Measurements from ENCODE around the gene CCL17. TPM values are rescaled to one million over a fixed set of nuclear protein-coding genes. Genes with fewer than 3 reads are reported as not detected.

Gene CCL17
- total RNA-seq, 2 donors from 2014 or later: not detected

DNA sequence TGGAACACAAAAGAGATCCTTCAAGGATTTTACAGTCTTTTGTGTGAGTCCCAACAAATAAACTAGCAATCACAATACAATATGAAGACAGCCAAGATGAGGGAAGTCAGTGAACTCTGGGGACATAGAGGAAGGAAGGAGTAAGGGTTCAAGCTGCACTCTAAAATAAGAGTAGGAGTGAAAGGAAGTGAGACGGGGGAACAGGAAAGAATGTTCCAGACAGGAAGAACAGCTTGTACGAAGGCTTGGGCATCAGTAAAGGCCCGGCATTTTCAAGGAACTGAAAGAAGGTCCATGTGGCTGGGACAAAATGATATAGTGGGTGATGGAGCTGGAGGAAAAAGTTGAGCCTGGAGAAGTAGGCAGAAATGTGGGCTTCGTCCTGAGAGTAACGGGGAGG lies 4.5 kb downstream of the CCL17 start:
- peak overlapping the region in 1 of 2 donors; percentile 33 for H3K27ac ChIP-seq
- TF ChIP-seq, protein P1, sequence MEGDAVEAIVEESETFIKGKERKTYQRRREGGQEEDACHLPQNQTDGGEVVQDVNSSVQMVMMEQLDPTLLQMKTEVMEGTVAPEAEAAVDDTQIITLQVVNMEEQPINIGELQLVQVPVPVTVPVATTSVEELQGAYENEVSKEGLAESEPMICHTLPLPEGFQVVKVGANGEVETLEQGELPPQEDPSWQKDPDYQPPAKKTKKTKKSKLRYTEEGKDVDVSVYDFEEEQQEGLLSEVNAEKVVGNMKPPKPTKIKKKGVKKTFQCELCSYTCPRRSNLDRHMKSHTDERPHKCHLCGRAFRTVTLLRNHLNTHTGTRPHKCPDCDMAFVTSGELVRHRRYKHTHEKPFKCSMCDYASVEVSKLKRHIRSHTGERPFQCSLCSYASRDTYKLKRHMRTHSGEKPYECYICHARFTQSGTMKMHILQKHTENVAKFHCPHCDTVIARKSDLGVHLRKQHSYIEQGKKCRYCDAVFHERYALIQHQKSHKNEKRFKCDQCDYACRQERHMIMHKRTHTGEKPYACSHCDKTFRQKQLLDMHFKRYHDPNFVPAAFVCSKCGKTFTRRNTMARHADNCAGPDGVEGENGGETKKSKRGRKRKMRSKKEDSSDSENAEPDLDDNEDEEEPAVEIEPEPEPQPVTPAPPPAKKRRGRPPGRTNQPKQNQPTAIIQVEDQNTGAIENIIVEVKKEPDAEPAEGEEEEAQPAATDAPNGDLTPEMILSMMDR (IDR thresholded peaks at IDR 0.05): no peak
- TF ChIP-seq POLR2AphosphoS5 (IDR thresholded peaks at IDR 0.05): no peak
- no peak for TF ChIP-seq POLR2A (IDR thresholded peaks at IDR 0.05)
- no peaks in the 10 kb centered on the region for H3K4me1 ChIP-seq (replicated peaks)
- intact Hi-C loops (cut with DNase I): no loop called here
- H3K36me3 ChIP-seq: no peaks in the 10 kb centered on the region
- WGBS: 70% methylated on average over 5 of the region's 5 CpGs
- no peaks in the 10 kb centered on the region for H3K9me3 ChIP-seq
- H3K4me3 ChIP-seq: no peak overlapping the region
- no peak for DNase-seq (ENCODE audit: low spot score)
- no peaks in the 10 kb centered on the region for H3K27me3 ChIP-seq (replicated peaks; ENCODE audit: insufficient read depth)

DNA sequence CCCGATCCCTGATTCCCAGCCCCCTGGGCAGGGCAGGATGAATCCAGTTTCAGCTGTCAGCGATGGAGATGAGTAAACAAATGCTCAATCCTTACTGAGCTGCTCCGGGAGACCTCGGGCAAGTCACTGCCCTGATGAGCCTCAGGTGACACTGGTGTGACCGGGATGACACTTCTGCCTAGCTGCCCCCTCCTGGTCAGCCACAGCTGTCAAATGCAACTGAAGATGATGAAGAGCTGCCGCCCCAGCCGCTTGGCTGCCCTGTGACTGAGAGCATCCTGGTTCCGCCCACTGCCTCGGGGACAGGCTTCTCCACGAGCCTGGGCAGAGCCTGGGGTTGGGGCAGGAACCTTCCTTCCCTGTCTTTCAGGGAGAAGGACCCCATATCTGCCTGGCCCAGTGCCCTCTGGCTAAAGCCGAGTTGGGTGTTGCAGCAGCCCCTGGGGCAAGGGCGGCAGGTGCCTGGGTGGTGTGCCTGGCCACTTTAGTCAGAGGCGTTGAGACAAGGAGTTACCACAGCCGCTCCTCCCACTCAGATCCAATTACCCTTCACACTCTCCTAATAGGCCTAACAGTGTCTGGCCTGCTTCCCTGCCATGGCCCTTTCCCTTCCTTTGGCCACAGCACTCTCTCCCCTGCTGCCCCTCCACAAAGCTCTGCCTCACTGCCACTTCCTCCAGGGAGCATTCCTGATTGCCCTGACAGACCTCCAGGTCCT lies 5.5 kb downstream of the CCL17 start:
- 45% methylated on average over 14 of the region's 14 CpGs for WGBS

DNA sequence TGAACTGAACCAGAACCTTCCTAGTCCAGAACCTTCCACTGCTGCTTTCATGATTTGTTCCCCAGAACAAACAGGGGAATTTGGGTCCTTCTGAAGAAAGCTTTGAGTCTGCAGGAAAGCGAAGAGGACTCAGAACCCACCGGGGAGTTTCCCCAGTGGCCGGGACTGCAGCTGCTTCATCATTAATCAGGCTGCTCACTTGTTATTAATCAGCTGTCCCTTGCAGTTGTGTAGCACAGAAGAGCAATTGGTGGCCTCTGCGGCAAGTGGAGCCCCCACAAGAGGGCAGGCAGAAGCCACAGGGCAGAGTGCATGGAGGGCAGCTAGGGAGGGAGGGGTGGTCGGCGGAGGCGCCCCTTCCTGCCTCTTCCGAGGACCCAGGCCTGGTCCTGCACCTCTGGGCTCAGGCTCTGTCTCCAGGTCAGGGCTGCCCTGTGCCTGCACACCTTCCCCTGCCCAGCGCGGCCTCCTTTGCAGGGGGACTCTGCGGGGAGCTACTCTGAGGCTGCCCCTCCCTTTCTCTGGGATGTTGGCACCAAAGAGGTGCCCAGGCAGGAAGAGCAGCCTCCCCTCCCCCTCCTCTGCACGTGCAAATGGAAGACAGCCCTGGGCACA lies 6.9 kb downstream of the CCL17 start:
- WGBS: 64% methylated on average over 12 of the region's 12 CpGs
- no peaks in the 10 kb centered on the region for H3K27me3 ChIP-seq (replicated peaks; ENCODE audit: insufficient read depth)
- H3K36me3 ChIP-seq: no peaks in the 10 kb centered on the region
- no peak for TF ChIP-seq POLR2A (IDR thresholded peaks at IDR 0.05)
- TF ChIP-seq POLR2AphosphoS5 (IDR thresholded peaks at IDR 0.05): no peak
- TF ChIP-seq, protein P1 (IDR thresholded peaks at IDR 0.05): no peak
- DNase-seq (ENCODE audit: low spot score): no peak
- H3K4me3 ChIP-seq: no peak overlapping the region
- intact Hi-C loops (cut with DNase I): loop anchor here (10.0 kb wide), 1 partner anchor 227 kb away; the partner anchor contains the start of genes PSME3IP1 and RSPRY1
- H3K4me1 ChIP-seq (replicated peaks): no peaks in the 10 kb centered on the region
- no peaks in the 10 kb centered on the region for H3K9me3 ChIP-seq
- H3K27ac ChIP-seq: no peak overlapping the region

More for the DNA sequence above, 5.5 kb downstream of the CCL17 start:
- intact Hi-C loops (cut with DNase I): loop anchor here (10.0 kb wide), 1 partner anchor 225 kb away; the partner anchor contains the start of genes PSME3IP1 and RSPRY1
- Histone ChIP-seq H3K36me3 (no peaks in the 10 kb centered on the region), H3K4me3 (no peak overlapping the region), H3K4me1 (replicated peaks) (no peaks in the 10 kb centered on the region), H3K27me3 (replicated peaks; ENCODE audit: insufficient read depth) (no peaks in the 10 kb centered on the region), H3K27ac (peak overlapping the region in 1 of 2 donors; percentile 33), H3K9me3 (no peaks in the 10 kb centered on the region)
- no peak for DNase-seq (ENCODE audit: low spot score)
- TF ChIP-seq, protein P1 (IDR thresholded peaks at IDR 0.05): no peak
- TF ChIP-seq POLR2A (IDR thresholded peaks at IDR 0.05): no peak
- no peak for TF ChIP-seq POLR2AphosphoS5 (IDR thresholded peaks at IDR 0.05)

DNA sequence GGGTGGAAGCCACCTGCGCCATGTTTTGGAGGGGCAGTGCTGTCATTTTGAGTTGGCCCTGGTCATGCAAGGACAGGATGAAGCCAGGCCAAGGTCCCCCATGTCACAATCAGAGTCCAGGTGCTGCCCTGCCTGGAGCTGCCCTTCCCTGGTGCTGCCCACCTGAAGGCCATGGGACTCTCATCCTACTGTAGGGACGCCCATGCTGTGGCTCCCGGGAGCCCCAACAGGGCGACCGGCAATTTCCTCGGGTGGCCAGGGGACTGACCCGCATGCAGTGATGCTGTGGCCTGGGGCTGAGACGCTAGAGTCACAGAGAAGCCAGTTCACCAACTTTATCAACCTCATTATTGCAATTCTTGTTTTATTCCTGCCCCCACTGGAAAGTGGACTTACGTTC lies 8.0 kb downstream of the CCL17 start:
- no peaks in the 10 kb centered on the region for H3K27me3 ChIP-seq (replicated peaks; ENCODE audit: insufficient read depth)
- no peak for DNase-seq (ENCODE audit: low spot score)
- H3K4me1 ChIP-seq (replicated peaks): no peaks in the 10 kb centered on the region
- intact Hi-C loops (cut with DNase I): loop anchor here (10.0 kb wide), 1 partner anchor 228 kb away; the partner anchor contains the start of genes PSME3IP1 and RSPRY1
- no peaks in the 10 kb centered on the region for H3K9me3 ChIP-seq
- TF ChIP-seq, protein P1 (IDR thresholded peaks at IDR 0.05): no peak
- TF ChIP-seq POLR2AphosphoS5 (IDR thresholded peaks at IDR 0.05): no peak
- no peak for TF ChIP-seq POLR2A (IDR thresholded peaks at IDR 0.05)
- WGBS: 94% methylated on average over 9 of the region's 9 CpGs
- H3K36me3 ChIP-seq: no peaks in the 10 kb centered on the region
- H3K27ac ChIP-seq: no peak overlapping the region
- H3K4me3 ChIP-seq: no peak overlapping the region

Measured in prostate gland (tissue), 2 donors.